OCI-LY3 (cell line): Measurements from ENCODE around the gene UBALD2.

Experiments used
- CTCF ChIP-seq: fragments of 200-600, 300-600 bp; sonication (generic); IDR thresholded peaks from 2 replicates; pipeline ENCODE4 v1.5.1; 2014; ENCODE audit warnings: antibody characterized with exemption, low read length, low read depth
- EZH2phosphoT487 ChIP-seq: fragments of 200-600 bp; shearing (Covaris generic); IDR thresholded peaks from 2 replicates; pipeline ENCODE4 v1.6.1; 2018; ENCODE audit warnings: antibody characterized with exemption, mixed run types, low read depth

GRCh38 chr17:76296889-76297288, 31.7 kb downstream of the UBALD2 start:
- TF ChIP-seq CTCF (no peak), EZH2phosphoT487 (no peak)
